Measurements from ENCODE around the gene NPAS2.
A peak's percentile ranks its signal among the peaks of the same experiment; 100 is the strongest.

The NPAS2 gene

DNA sequence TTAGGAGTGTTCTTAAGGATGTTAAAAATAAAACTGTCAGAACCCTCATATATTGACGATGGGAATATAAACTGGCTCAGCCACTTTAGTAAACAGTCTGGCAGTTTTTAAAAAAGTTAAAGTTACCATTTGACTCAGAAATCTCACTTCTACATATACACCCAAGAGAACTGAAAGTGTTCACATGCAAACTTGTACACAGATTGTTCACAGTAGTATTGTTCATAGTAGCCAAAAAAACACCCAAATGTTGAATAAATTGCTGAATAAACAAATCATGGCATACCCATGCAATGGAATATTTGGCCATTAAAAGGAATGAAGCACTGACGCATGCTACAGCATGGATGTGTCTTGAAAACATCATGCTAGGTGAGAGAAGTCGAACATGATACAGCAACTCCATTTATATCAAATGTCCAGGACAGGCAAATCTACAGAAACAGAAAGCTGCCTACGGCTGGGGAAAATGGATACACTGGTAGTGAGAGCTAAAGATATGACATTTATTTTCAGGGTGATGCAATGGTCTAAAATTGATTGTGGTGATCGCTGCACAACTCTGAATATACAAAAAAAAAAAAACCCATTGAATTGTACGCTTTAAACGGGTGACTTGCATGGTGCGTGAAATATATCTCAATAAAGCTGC, 192.2 kb downstream of the NPAS2 start:
- no peak for DNase-seq (ENCODE audit: low read depth)

DNA sequence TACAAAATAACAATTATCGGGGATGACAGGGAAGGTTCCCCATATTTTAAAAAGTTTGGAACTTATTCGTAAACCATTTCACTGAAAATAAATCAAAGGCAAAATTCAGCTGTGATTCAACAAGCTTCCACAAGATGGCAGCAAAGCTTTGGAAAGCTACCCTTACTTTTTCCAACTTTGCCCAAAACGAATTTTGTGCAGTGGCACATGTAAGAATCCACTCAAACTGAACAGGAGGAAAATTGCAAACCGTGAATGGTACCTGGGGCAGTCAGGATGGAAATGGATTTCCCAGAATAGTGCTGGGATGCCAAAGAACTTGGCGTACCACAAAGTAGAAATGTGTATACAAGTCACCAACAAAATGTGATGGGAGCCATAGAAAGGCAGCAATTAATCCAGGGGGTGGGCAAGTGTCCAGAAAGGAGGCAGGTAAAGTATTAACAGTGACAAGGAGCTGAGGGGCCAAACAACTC, 192.8 kb downstream of the NPAS2 start:
- peak; percentile 23 for DNase-seq (ENCODE audit: low read depth)

DNA sequence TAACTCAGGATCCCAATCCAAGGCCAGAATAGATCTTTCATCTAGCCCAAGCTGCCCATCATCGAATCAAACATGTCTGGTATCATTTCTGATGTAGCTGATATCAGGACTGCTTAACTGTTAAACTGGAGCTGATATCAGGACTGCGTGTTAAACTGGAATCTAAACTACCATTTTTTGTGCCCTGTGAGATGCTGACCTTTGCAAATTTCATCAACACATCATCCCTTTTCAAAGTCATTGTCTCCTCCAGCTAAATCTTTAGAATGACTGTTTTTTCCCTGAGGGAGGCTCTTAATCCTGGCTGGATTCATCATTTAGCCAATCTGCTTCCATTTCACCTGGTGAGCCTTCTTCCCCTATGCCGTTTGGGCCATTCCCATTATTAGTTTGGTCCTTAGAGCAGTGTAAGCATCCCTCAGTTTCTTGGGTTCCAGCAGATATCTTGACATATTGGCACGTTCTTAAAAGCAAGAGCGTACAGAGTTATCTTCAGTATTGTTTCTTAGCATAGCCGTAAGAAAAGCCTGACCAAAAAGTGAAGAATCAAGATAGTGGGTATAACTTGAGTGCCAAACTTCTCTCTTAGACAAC, 194.4 kb downstream of the NPAS2 start:
- no peak for DNase-seq (ENCODE audit: low read depth)

DNA sequence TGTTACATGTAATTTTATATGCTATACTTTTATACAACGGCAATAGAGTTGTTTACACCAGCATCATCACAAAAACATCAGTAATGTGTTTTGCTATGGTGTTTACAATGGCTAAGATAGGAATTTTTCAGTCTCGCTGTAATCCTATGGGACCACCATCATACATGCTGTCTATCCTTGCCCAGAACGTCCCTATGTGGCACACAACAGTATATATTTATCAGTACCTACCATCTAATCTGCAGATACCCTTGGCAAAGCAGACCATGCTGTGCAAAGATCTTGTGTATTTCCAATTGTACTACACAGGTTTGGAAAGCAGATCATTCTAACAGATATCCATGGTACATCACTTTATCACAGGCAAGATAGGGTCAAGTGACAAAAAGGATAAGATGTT, 197.4 kb downstream of the NPAS2 start:
- no peak for DNase-seq (ENCODE audit: low read depth)

DNA sequence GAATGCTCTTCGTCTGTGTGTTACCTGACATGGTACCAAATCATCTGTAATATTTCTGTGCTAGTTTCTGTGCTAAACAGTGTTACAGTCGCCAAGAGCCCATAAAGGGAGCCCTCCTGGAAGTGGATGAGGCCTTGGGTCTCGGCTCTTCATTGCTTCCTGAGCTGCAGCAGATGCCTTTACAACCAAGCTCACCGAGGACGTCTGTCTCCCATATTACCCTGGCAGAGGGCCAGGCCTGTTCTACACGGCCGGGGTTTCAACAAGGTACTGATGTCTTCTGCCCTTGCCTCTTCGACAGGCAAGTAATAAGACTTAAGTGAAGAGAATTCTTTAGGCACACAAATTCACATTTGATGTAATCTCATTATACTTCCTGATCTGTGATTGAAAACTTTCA, 199.0 kb downstream of the NPAS2 start:
- no peak for DNase-seq (ENCODE audit: low read depth)

DNA sequence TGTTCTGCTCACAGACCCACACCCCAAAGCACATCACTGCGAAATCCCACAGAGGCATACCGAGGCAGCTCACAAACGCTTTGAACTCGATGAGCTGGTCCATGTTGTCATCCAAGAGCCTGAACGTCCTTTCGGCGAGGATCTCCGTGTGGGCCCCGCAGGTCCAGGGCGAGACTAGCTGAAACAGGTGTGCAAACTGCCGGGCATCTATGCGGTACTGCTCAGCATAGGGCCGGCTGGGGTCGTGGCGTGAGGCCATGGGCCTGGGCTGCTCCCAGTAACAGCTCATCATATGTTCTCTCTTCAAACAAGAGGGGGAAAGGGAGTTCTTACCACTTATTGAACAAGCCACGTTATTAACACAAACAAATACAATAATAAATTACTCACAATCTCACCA, 202.3 kb downstream of the NPAS2 start:
- no peak for DNase-seq (ENCODE audit: low read depth)

DNA sequence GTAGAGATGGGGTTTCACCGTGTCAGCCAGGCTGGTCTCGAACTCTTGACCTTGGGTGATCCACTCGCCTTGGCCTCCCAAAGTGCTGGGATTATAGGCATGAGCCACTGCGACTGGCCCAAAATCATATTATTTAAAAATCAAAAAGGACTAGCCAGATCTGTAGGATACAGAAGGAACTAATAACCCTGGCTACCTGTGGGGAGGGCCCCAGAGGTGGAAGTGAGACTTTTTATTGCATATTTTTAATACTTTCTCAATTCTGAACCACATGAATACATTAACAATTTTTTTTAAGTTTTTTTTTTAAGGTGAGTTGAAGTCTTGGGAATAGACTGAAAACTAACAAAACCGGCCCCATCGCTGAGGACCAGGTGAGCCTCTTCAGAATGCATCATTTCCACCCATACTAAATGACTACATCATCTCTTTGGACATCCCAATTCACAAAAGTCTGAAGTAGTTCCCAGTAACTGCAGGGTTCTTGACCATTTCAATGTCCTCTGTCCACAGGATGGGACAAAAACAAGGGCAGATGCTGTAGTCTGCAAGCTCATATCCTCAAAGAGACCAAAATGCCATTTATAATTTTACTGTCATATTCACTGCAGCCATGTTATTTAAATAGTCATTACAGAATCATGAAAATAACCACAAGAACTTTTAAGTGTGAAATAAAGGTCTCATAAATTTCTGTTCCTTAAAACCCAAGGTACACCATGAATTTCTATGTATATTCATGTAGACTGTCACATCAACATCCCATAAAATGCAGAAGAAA, 203.6 kb downstream of the NPAS2 start:
- DNase-seq (ENCODE audit: low read depth) = no peak

DNA sequence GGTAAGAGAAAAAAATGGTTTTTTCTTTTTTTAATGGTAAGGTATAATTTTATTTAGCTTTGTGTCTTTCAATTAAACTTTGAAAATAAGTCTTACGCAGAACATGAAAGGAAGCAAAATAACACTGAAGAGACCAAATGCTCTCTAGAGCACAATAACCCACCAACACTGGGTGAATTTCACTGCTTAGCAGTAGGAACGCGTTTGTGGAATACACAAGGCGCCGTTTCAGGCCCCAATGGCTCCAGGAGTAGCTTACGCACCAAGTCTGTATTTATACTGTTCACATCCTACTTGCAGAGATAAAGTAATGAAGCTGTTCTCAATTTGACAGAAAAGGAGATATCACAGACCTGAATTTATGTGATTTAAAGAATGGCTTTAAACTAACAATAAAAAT, 205.6 kb downstream of the NPAS2 start:
- DNase-seq (ENCODE audit: low read depth) = no peak

DNA sequence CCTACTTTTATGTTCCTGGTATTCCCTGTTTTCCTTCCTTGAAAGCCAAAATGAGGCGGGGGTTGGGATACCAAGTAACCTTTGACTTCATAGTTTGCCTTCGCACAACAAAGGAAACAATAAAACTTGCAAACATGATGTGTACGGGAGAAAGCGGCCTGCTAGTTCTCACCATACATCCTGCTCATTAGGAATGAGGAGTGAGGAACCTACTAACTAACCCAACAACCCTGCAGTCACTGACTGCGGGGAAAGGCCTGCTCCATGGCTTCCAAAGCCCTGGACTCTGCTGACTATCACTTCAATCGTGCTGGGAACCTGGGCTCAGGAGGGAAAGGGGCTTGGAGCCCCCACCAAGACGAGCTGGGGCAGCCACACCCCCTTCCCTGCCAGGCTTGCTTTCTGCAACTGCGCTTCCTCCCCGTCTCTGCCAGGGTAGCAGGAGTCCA, 206.3 kb downstream of the NPAS2 start:
- no peak for DNase-seq (ENCODE audit: low read depth)

DNA sequence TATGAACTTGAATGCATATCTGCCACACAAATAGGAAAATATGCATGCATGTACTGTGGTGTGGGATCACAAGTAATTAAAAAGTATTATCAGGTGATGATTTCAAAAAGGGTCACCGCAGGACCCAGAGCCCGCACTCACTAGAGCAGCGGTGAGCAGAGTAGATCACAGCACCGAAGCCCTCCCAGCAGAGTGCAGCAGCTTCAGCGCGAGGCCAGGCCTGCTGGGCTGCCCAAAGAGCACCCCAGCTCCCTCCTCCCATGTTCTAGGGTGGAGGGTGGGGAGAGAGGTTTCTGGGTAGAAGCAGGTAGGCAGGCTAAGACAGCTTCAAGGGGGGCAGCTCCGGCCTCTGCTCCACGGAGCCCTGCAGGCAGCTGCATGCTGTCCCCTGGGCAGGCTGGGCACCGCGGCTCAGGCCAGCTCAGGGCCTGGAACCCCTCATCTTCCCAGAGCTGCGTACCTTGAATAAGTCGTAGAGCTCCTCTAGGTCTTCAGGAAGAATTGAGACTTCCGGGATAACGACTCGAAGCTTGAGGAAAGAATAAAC, 207.1 kb downstream of the NPAS2 start:
- DNase-seq (ENCODE audit: low read depth) = no peak

DNA sequence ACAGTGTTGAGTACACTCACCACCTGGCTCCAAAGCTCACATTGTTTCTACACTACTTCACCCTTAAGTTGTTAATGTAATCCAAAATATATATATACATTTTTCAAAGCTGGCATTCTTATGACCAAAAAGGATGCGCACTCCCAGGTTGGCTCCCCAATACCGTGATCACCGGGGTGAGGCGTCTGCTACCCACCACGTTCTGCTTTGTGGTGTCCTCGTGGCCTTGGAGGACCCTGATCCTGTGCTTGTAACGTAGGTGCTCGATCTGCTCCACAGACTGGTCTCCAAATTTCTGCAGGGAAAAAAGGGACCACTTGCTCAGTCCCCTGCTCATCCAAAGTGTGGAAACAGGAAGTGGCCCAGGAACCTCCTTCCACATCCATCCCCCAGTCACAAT, 207.9 kb downstream of the NPAS2 start:
- no peak for DNase-seq (ENCODE audit: low read depth)

DNA sequence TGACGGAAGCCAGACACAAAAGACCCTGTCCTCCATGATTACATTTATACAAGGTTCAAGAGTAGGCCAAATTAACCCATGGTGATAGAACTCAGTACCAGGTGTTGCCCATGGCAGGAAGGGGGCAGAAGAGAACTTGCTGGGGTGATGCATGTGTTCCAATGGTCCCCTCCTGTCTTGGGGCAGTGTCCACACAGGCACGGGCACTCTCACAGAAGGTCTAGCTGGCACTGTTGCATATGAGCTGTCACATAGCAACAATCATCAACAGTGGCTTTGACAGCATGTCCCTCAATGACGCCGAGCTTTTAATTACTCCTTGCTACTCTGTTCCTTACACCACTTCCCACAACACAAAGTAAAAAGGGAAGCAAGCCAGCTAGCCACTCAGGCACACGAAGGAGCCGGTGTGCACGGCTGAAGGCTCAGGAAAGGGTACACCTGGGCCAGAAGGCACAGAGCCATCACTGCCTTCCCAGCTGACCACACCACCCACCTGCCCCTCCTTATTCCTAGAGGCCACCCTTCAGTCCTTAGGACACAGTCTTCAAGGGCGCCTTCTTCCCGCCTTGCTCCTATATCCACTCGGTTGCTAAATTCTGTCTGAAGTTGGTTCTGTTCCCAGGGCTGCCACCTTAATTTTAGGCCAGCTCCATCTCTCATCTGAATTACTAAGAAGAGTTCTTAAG, 211.1 kb downstream of the NPAS2 start:
- no peak for DNase-seq (ENCODE audit: low read depth)

DNA sequence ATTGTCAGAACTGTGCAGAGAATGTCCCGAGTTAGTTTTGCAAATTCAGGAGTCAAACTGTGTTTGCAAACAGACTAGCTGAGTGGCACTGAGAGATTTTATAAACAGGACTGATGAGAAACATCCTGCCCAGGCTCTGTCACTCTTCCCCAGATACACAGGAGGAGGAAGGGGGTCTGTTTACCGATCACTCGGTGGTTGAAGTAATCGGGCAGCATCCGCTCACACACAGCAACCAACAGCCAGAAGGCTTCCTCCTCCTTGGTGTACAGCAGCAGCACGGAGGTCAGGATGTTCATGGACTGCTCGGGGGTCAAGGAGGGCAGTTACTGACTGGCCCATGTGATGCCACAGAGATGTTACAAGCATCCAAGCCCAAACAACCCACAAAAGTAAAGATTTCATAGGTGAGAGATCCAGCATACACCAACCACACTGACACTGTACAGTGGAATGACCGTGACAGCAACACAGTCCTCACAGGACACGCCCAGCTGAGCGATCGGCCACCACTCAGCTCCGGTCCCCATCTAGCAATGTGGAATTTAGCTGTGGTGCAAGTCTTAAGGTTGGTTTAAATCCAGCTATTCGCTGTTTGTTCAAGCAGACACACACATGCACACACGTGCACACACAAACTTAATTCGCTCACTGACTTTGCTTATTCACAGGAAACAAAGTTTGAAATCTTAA, 212.3 kb downstream of the NPAS2 start:
- no peak for DNase-seq (ENCODE audit: low read depth)

DNA sequence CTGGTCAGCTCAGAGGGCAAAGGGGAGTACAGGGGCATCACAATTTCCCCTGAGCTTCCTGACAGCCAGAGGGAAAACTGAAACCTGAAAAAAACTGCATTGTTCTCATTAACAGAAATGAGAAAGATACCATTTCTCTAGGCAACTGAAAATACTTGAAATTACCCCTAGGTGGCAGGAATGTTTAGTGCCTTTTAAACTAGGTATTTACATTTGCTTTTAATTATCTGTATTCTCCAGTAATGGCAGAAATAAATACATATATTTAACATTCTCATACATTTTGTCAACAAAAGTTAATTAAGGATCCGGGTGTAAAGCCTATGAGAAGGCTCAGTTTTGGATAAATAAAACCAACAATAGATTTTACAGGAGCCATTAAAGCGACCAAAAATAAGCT, 216.6 kb downstream of the NPAS2 start:
- DNase-seq (ENCODE audit: low read depth) = no peak

DNA sequence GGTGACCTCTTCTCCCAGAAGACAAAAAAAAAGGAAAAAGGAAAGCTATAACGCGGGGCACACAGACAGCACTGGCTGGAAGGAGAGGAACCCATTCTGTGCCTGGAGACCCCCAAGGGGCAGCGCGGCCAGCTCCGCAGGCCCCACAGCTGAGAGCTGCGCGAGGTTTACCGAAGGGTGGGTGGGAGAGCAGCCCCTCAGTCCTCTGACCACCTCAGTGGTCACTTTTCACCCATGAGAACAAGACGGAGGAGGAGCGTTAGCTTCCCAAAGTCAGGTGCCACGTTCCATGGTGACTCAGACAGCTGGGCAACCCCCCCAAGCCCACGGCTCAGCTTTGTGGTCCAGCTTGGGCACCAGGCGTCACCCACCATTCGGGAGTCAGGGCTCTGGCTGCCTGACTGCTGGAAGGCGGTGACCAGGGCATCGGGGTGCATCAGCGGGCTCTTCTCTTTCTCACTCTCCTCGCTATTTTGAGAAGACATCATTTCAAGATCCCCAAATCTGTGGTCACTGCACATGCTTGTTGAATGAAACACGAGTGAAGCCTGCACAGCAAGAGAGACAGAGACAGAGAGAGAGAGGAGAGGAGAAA, 217.3 kb downstream of the NPAS2 start:
- no peak for DNase-seq (ENCODE audit: low read depth)

DNA sequence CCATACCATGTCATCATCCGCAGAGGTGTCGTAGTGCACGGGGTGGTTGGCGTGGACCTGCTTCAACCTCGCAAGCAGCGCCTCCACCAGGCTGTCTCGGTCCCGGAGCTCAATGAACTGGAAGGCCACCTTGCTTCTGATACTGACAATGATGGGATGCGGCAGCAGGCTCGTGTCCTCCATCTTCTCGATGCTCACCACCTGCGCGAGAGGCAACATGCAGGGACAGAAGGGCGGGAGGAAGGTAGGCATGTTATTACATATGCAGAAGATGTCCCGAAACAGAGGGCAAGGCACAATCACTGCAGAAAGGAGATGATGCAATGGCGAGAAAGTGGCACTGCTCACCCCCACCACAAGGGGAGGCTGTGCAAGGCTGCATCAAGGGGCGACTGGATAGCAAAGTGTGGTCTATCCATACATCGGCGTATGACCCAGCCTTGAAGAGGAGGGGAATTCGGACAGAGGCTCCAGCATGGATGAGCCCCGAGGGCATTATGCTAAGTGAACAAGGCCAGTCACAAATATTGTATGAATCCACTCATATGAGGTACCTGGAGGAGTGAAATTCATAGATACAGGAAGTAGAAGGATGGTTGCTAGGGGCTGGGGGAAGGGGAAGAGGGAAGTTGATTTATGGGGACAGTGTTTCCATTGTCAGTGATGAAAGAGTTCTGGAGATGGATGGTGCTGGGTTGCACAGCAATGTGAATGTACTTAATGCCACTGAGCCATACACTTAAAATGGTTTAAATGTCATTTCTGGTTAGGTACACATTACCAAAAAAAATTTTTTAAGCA, 218.7 kb downstream of the NPAS2 start:
- no peak for DNase-seq (ENCODE audit: low read depth)

DNA sequence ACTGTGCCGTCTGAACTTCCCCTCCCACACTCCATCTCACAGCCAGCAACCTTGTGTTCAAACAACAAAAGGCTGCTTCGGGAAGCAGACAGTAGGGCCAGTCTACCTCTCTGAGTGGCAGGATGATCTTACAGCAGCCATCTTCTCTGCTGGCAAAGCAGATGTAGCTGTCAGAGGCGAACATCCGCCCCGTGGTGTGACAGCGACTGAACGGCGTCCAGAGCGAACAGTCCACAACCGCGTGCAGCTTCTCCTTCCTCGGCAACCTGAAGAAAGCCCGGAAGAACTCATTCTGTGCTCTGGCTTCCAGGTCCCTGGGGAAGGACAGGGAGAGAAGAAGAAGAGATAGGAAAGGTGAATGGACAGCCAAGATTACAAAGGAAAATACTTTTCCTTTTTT, 220.1 kb downstream of the NPAS2 start:
- no peak for DNase-seq (ENCODE audit: low read depth)

DNA sequence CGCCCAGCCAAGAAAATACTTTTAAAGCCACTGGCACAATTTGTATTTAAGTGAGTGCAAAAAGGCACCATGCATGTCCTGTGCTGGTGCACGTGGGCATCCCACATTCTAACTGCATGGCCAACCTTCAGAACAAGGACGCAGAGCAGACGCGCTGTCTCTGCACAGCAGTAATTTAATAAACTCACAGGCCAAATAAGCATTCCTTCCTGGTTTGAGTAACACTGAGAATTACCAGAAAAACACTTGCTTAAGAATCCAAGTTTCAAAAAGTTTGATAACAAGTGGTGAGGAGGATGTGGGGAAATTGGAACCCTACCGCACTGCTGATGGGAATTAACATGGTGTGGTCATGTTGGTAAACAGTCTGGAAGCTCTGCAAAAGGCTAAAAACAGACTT, 220.8 kb downstream of the NPAS2 start:
- no peak for DNase-seq (ENCODE audit: low read depth)

DNA sequence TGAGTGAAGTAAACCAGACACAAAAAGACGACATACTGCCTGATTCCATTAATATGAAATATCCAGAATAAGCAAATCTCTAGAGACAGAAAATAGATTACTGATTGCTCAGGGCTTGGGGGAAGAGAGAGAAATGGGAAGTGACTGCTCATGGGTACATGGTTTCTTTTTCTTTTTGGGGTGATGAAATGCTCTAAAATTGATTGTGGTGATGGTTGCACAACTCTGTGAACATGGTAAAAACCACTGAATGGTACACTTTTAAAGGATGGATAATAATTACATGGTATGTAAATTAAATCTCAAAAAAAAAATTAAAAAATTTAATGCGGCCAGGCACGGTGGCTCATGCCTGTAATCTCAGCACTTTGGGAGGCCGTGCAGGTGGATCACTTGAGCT, 221.5 kb downstream of the NPAS2 start:
- DNase-seq (ENCODE audit: low read depth) = no peak

DNA sequence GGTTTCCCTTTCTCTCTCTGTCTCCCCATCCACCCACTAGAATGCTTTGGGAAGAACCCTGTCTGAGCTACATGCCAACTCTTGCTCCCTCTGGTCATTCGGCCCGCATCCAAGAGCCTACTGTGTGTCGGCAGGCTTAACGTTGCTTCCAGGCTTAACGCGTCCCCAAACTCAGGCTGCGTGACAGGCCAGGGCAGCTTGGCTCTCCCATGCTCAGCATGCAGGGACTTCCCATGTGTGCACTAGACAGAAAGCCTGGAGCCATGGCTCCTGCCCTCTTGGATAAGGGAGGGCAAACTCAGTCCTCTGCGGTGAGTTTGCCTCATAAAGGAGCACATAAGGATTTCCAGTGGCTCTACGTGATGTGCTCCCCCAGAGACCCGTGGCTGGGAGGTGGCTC, 225.4 kb downstream of the NPAS2 start:
- DNase-seq (ENCODE audit: low read depth) = no peak
